EL (cell line): Measurements from ENCODE around the gene MOB4.
A peak's percentile ranks its signal among the peaks of the same experiment; 100 is the strongest.

Experiments used
- DNase-seq: peaks from one replicate; pipeline ENCODE4 v3.0.0-alpha.2; 2016

The MOB4 gene

DNA sequence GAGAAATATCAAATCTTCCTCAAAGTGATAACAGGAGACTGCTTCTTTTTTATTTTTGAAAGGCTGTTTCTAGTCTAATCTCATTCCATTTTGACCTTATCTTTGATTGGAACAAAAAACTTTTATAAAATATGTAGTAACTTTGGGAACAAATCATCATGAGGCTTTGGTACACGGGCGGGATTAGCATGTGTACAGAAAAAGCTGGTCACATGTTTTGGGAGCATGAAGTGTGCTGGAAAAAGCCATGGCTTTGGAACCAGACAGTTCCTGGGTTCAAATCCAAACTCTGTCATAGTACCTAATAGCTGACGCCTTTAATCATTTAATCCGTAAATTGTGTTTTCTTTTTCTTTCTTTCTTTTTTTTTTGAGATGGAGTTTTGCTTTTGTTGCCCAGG lies 81.3 kb downstream of the MOB4 start:
- DNase-seq: no peak

DNA sequence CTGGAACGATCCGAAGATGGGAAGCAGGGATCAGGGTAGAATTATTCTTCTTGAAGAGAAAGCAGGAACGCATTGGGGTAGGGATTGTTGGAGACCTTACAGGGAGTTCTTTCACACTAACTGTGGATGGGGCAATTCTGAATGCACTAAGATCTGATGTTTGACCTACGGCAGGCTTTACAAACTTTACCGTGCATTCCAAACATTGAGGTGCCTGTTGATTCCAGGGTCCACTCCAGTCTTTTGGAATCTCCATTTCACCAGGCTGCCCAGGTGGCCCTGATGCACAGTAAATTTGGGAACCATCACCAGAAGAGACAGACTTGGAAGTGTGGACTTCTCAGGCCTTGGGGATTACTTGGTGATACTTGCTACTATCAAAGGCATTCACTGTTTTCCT lies 82.6 kb downstream of the MOB4 start:
- DNase-seq: no peak

DNA sequence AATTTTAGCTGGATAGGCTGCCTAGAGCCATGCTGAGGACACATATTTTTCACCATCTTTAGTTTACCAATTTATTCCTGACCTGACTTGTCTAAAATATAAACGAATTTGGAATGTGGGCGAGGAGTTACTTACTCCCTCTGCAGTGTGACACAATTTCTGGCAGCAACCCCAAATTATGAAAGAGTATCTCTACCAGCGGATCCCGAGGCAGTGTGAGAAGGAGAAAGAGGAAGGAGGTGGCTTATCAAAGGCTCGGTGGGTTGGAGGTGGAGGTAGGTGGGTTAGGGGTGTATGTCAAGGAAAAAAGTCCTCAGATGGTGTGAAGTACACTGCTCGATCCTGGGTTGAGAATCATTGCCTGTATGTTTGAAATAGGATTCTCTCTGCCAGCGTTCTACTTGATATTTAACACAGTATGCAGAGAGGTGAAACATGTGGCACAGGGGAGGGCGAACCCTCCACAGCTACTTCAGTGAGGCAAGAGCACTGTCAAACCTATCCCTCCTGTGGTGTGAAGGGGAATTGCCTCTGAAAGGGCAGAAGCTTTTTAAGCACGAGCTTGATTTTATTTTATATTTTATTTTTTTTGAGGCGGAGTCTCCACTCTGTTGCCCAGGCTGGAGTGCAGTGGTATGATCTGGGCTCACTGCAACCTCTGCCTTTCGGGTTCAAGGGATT lies 83.6 kb downstream of the MOB4 start:
- peak; percentile 38 for DNase-seq

DNA sequence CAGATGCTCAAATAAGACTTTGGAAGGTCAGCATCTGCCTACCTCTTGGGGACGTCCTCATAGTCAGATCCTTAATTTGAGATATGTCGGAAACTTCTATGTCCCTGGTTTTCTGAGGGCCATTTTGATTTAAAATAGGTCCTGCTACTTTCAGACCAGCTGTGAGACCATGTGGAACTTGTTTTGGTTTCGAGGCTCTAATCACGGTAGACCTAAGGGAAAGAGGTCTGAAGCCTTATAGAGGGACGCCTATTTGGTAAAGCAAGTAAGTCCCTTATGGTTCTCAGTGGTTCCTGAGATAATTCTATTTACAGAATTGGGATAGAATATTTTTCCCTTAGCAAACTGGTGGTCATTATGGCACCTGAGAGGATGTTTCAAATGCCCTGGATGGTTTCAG lies 84.4 kb downstream of the MOB4 start:
- no peak for DNase-seq

DNA sequence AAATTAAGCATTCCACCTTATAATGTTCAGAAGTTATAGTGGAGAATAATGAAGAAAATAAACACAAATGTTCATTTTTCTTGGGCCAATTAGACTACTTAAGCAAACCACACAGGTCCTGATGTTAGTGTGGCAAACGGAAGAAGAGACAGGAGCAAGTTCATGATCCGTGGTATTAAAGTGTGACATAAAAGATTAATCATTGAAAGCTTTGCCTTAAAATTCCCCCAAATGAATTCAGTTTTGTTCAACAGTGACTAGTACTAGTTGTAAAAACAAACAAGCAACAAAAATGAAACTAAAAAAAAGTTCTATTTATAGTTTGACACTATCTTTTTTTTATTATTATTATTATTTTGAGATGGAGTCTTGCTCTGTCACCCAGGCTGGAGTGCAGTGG lies 85.9 kb downstream of the MOB4 start:
- no peak for DNase-seq
